Gastrocnemius medialis (tissue), 4 donors: ENCODE measurements around the gene DTNB.

Source experiments
- CTCF ChIP-seq, 5 experiments: fragments of 450-650 bp in 3 of 5; fragments of 200-600 bp in 2 of 5; sonication (generic) in 2 of 5; IDR thresholded peaks in 4 of 5; conservative IDR thresholded peaks in 1 of 5; 1 replicate in 4 of 5; 2 replicates in 1 of 5; pipeline ENCODE4 v1.5.1; 2016 to 2019; ENCODE audit warnings: antibody characterized with exemption in 5 of 5, mild to moderate bottlenecking in 3 of 5, moderate library complexity in 3 of 5
- POLR2A ChIP-seq, 2 donors: fragments of 450-650 bp; IDR thresholded peaks; one replicate each; pipeline ENCODE4 v1.6.1; 2017; ENCODE audit warnings: antibody characterized with exemption in 2 of 2, mild to moderate bottlenecking in 2 of 2, moderate library complexity in 2 of 2

GRCh38 chr2:25335204-25335603, 338.2 kb downstream of the DTNB start:
- no peak for TF ChIP-seq CTCF (IDR thresholded peaks at IDR 0.05 in 4 of 5, conservative IDR thresholded peaks at IDR 0.05 in 1 of 5)
- TF ChIP-seq POLR2A (IDR thresholded peaks at IDR 0.05) = no peak
